BJ (cell line): Measurements from ENCODE around the gene ATP13A4. TPM values are rescaled to one million over a fixed set of nuclear protein-coding genes. Genes with fewer than 3 reads are reported as not detected.

Experiments used
- CTCF ChIA-PET: fragments of 350-600 bp; formaldehyde crosslinking; extraction: SDS; loops from one replicate; lab custom pipeline; 2021; ENCODE audit warnings: antibody characterized with exemption, inconsistent platforms; lab: Yijun Ruan, JAX
- POLR2A ChIA-PET: fragments of 300-600 bp; sonication (Branson Sonifier 250); formaldehyde crosslinking; extraction: SDS; loops from one replicate; lab custom pipeline; 2021; ENCODE audit warnings: antibody characterized with exemption; lab: Charles Lee
- DNase-seq: peaks from one replicate; pipeline ENCODE4 v3.0.0-alpha.2; 2011; ENCODE audit warnings: low read depth
- H3K27me3 ChIP-seq: 2 replicates; pipeline ENCODE4 v1.6.0; 2011; ENCODE audit warnings: low read length; ENCODE audit not compliant: control insufficient read depth, insufficient read depth
- H3K36me3 ChIP-seq: 2 replicates; pipeline ENCODE4 v1.5.1; 2011; ENCODE audit warnings: low read length; ENCODE audit not compliant: control insufficient read depth, insufficient read depth
- H3K4me3 ChIP-seq: 2 replicates; pipeline ENCODE4 v1.5.1; 2011; ENCODE audit warnings: low read depth, mild to moderate bottlenecking, control low read depth, low read length
- CTCF ChIP-seq: IDR thresholded peaks from 2 replicates; pipeline ENCODE4 v1.5.1; 2011; ENCODE audit warnings: low read depth, mild to moderate bottlenecking, control low read depth, inconsistent platforms, low read length, moderate library complexity; ENCODE audit not compliant: insufficient read depth
- polyA minus RNA-seq: library from RNA; depleted of rRNA, polyadenylated mRNA; stranded (reverse); fragments of >200 nt; gene quantifications from 2 replicates; pipeline ENCODE4 v1.2.3, GENCODE V29; 2011; rRNA and poly(A)+ RNA removed
- polyA plus RNA-seq: library from polyadenylated mRNA; depleted of rRNA; stranded (reverse); fragments of >200 nt; gene quantifications from 2 replicates; pipeline ENCODE4 v1.2.3, GENCODE V29; 2011; rRNA removed

The ATP13A4 gene
- polyA plus RNA-seq: 0.09 and 0.10 TPM in 2 replicates
- 0.05 TPM in 1 of 2 replicates, not detected in the other for polyA minus RNA-seq

- no peak for DNase-seq
- ChIA-PET POLR2A (no interaction called here), CTCF (no interaction called here)
- H3K36me3 ChIP-seq: no peaks in the 10 kb centered on the region
- H3K4me3 ChIP-seq: no peak within 1 kb of the TSS
- H3K27me3 ChIP-seq: no peaks in the 10 kb centered on the region
- no peak for TF ChIP-seq CTCF
Observed at GRCh38 chr3:193554811-193555210, at the start of gene ATP13A4. Gene ATP13A4, minus strand, starts transcription at chr3:193554895. Its CDS starts 96 bp downstream, at chr3:193554799.

GRCh38 chr3:193599393-193599792, 44.7 kb upstream of the ATP13A4 start:
- no peak for DNase-seq
- no peak overlapping the region for H3K4me3 ChIP-seq
- no peaks in the 10 kb centered on the region for H3K27me3 ChIP-seq
- POLR2A ChIA-PET: no interaction called here
- TF ChIP-seq CTCF: no peak
- no peaks in the 10 kb centered on the region; the same call in none of the 2 replicates for H3K36me3 ChIP-seq
- CTCF ChIA-PET: no interaction called here

GRCh38 chr3:193598202-193598601, 43.5 kb upstream of the ATP13A4 start:
- H3K4me3 ChIP-seq: no peak overlapping the region
- CTCF ChIA-PET: no interaction called here
- no peak for DNase-seq
- no peaks in the 10 kb centered on the region for H3K27me3 ChIP-seq
- H3K36me3 ChIP-seq: no peaks in the 10 kb centered on the region; the same call in none of the 2 replicates
- no peak for TF ChIP-seq CTCF
- POLR2A ChIA-PET: no interaction called here

- Histone ChIP-seq H3K27me3 (no peaks in the 10 kb centered on the region), H3K4me3 (no peak overlapping the region), H3K36me3 (no peaks in the 10 kb centered on the region; the same call in 1 of the 2 replicates)
- no peak for TF ChIP-seq CTCF
- no peak for DNase-seq
- POLR2A ChIA-PET: no interaction called here
- CTCF ChIA-PET: no interaction called here
Observed at GRCh38 chr3:193595939-193596487, 41.3 kb upstream of the ATP13A4 start.

- no peak for DNase-seq
- ChIA-PET POLR2A (no interaction called here), CTCF (no interaction called here)
- no peak overlapping the region for H3K4me3 ChIP-seq
- no peaks in the 10 kb centered on the region for H3K27me3 ChIP-seq
- no peak for TF ChIP-seq CTCF
- H3K36me3 ChIP-seq: no peaks in the 10 kb centered on the region; the same call in 1 of the 2 replicates
Observed at GRCh38 chr3:193594946-193595689, 40.4 kb upstream of the ATP13A4 start.
